Aorta (tissue), 5 donors: ENCODE results near the gene ASGR1. TPM values are rescaled to one million over a fixed set of nuclear protein-coding genes. Genes with fewer than 3 reads are reported as not detected.
A peak's percentile ranks its signal among the peaks of the same experiment; 100 is the strongest.

Experiments
- ATAC-seq: fragments of 200-7000 bp; cut with Tn5 transposase; one replicate; pipeline ENCODE4 v1.9.1; 2022; ENCODE audit warnings: moderate library complexity; ENCODE audit not compliant: low FRiP score
- DNase-seq, 2 donors: peaks; one replicate each; pipeline ENCODE4 v3.0.0-alpha.2; 2020
- H3K27ac ChIP-seq, 2 donors: one replicate each; pipeline ENCODE4 v1.5.1; 2013; ENCODE audit warnings: low read length in 2 of 2, mild to moderate bottlenecking in 2 of 2, moderate library complexity in 2 of 2, control low read depth in 1 of 2, inconsistent platforms in 1 of 2, low read depth in 1 of 2
- H3K27me3 ChIP-seq, 2 donors: one replicate each; pipeline ENCODE4 v1.6.1; 2013; ENCODE audit warnings: control low read depth in 1 of 2, low read length in 1 of 2, mild to moderate bottlenecking in 1 of 2, moderate library complexity in 1 of 2; ENCODE audit not compliant: insufficient read depth in 2 of 2, control insufficient read depth in 1 of 2
- H3K36me3 ChIP-seq, 2 donors: one replicate each; pipeline ENCODE4 v1.6.1; 2013; ENCODE audit warnings: control low read depth in 1 of 2, low read length in 1 of 2, mild to moderate bottlenecking in 1 of 2; ENCODE audit not compliant: insufficient read depth in 2 of 2, control insufficient read depth in 1 of 2
- H3K4me1 ChIP-seq, 2 donors: one replicate each; pipeline ENCODE4 v1.6.1; 2013; ENCODE audit warnings: low read length in 2 of 2, control low read depth in 1 of 2, mild to moderate bottlenecking in 1 of 2, moderate library complexity in 1 of 2; ENCODE audit not compliant: insufficient read depth in 2 of 2, control insufficient read depth in 1 of 2
- H3K4me3 ChIP-seq, 2 donors: one replicate each; pipeline ENCODE4 v1.5.1; 2013; ENCODE audit warnings: low read length in 2 of 2, control low read depth in 1 of 2, mild to moderate bottlenecking in 1 of 2
- H3K9me3 ChIP-seq: one replicate; pipeline ENCODE4 v1.6.1; 2013; ENCODE audit warnings: mild to moderate bottlenecking, low read length; ENCODE audit not compliant: control insufficient read depth
- WGBS, 2 donors: extraction: QIAGEN DNeasy Blood & Tissue Kit; methylation state at CpG; one replicate each; pipeline ENCODE4 v1.1.7; 2013; 5-methylcytosine and 5-hydroxymethylcytosine counted together
- intact Hi-C, 2 donors: fragments of 100-400 bp; cut with DNase I; formaldehyde crosslinking; loops; one replicate each; pipeline versions ENCODE4 v1.14.2 to v1.15.0; 2022
- long read RNA-seq, 2 donors: library from polyadenylated mRNA; unstranded; transcript quantifications; one replicate each; pipeline ENCODE4 v2.0.0, GENCODE V29; 2020 to 2021
- polyA plus RNA-seq, 2 donors: library from polyadenylated mRNA; stranded (reverse); fragments of 200-250 nt; gene quantifications; one replicate each; pipeline ENCODE4 v1.2.3, GENCODE V29; 2013
- total RNA-seq, 2 donors: library from RNA; stranded (reverse); fragmentation: NEBNext Ultra II Directional; extraction: Animal tissue kit (Norgen Biotek cat#: 25700); gene quantifications; one replicate each; pipeline ENCODE4 v1.2.1, GENCODE V29; 2021
- donor health status: healthy with polysubstance abuse.
- donor health status: Bipolar disorder and iron deficiency.
- donor health status: DM: no; HTN: no; CAD: no.
- donor health status: DM: no; HTN: no; CAD: no.
- donor health status: DM: yes; HTN: yes; CAD: no.

ASGR1 gene, protein sequence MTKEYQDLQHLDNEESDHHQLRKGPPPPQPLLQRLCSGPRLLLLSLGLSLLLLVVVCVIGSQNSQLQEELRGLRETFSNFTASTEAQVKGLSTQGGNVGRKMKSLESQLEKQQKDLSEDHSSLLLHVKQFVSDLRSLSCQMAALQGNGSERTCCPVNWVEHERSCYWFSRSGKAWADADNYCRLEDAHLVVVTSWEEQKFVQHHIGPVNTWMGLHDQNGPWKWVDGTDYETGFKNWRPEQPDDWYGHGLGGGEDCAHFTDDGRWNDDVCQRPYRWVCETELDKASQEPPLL
- total RNA-seq (1 to 10 TPM; 2.6 to 3.9 TPM), polyA plus RNA-seq (1 to 10 TPM; 2.0 to 5.4 TPM)
- long read RNA-seq, donor 1, partial matches to known transcripts: 1 of 1 reads
- long read RNA-seq, donor 1, other reads (novel, unspliced or antisense): 0 of 1 reads
- long read RNA-seq, donor 2, partial matches to known transcripts: 1 of 2 reads
- long read RNA-seq, donor 2, other reads (novel, unspliced or antisense): 1 of 2 reads

DNA sequence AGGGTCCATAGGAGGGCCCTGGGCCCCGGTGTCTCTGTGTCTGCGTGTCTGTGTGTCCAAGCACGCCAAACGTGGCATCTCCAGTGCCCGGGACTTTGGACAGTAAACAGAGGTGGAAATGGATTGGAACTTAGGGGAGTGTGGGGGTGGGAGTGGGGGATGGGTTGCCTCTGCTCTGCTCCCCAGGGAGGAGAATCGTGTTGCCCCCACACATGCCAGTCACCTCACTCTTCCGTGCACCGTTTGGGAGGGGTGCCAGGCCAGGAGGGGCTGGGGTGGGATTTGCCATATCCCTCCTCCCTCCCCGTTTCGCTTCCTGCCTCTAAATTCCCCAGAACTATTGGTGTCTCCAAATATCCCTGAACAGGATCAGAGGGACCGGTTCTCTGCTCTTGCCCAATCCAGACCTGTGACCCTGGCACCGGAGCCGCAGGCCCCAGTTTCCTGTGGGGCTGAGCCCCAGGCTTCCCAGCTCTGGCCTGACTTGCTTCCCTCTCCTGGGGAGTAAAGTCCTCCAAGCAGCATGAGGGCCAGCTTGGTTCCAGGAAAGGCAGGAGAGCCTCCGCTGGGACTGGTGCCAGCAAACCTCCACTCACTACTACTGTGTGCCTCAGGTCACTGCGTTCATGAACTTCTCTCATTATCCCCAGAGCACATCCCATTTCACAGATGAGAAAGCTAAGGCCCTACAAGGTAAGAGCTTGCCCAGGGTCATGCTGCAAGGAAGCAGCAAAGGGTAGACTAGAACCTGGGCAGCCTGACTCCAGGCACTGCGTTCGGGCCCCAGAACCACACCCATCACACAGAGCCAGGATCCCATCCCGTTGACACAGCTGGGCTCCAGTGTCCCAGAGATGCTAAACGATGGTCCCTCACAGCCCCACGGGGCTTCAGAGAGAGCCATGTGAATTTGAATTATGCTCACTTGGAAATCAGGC is at the start of gene ASGR1:
TSS of gene ASGR1 (minus strand) at position 54 of the 938 bp plus-strand sequence. CDS start 807 bp downstream, outside the sequence.
- Histone ChIP-seq H3K27me3 (no peaks in the 10 kb centered on the region), H3K9me3 (no peaks in the 10 kb centered on the region), H3K4me1 (no peaks in the 10 kb centered on the region), H3K27ac (no peak within 1 kb of the TSS), H3K36me3 (no peaks in the 10 kb centered on the region), H3K4me3 (no peak within 1 kb of the TSS)
- intact Hi-C loops: loop anchor here in 1 of 2 donors (10.0 kb wide), 1 partner anchor 1845 kb away; no protein-coding TSS in a partner anchor
- 51 to 56% methylated on average over 20 of the region's 20 CpGs for WGBS, 2 donors
- ATAC-seq: no peak
- DNase-seq: peak in 1 of 2 donors; percentile 38

DNA sequence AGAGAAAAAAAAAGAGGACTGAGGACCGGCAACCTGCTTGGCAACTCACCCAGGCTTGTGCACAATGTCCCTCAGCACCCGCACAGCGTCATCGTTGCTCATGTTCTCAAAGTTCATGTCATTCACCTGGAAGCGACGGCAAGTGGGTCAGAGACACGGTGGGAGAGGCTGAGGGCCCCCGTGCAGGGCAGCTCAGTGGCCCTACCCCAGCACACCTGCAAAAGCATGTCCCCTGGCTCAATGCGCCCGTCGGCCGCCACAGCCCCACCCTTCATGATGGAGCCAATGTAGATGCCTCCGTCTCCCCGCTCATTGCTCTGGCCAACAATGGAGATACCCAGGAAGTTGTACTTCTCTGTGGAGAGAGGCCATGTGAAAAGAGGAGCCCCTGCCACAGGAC is 49.8 kb upstream of the ASGR1 start:
- intact Hi-C loops: no loop called here
- DNase-seq (no peak), ATAC-seq (no peak)
- Histone ChIP-seq H3K4me1 (no peaks in the 10 kb centered on the region), H3K36me3 (peaks cover 3 to 4% of the 10 kb centered on the region in 2 donors), H3K9me3 (no peaks in the 10 kb centered on the region), H3K27me3 (no peaks in the 10 kb centered on the region), H3K27ac (no peak overlapping the region), H3K4me3 (no peak overlapping the region)
- WGBS, 2 donors: 88 to 90% methylated on average over 14 of the region's 14 CpGs

DNA sequence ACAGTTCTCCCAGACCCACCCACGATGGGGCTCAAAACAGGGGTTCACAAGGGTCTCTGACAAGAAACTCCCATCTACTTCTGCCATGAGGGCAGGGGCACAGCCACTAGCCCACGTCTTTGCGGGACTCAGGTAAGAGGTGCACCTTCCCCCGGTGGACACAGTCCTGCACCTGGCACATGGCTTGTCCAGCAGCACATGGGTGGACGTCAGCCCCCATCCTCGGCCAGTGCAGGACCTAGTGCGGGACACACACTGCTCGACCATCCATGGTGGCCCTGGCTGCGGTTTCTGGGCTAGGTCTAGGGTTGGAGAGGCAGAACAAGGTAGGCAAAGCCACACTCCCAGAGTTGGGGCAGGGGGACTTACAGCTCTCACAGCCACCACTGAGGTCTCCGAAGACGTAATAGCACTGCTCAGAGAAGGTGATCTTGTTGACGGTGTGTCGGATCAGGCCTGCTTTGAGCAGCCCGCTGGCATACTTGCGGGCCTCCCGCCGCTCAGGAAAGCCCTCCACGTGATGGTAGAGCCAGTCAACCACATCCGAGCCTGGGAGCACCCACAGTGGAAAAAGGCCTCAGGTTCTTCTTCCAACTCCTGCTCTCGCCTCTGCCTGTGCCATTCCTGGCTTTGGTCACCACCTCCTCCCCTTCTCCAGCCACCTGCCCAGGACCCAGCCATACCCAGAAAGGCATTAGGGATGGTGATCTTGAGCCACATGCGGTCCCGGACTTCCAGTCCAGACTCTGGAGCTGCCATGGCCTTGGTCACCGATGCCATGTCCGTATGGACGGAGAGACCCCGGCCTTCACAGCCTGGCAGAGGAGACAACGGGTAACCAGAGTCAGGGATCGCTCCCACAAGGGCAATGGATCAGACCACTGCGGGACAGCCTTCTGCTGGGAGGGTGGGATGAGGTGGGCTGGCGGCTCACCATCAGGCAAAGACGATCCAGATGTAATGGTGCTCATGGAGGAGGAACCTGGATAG is 47.8 kb upstream of the ASGR1 start:
- Histone ChIP-seq H3K9me3 (no peaks in the 10 kb centered on the region), H3K4me1 (no peaks in the 10 kb centered on the region), H3K27ac (no peak overlapping the region), H3K36me3 (peaks cover 4 to 6% of the 10 kb centered on the region in 2 donors), H3K27me3 (no peaks in the 10 kb centered on the region), H3K4me3 (no peak overlapping the region)
- intact Hi-C loops: no loop called here
- ATAC-seq: no peak
- DNase-seq: no peak
- 88 to 89% methylated on average over 31 of the region's 31 CpGs for WGBS, 2 donors

DNA sequence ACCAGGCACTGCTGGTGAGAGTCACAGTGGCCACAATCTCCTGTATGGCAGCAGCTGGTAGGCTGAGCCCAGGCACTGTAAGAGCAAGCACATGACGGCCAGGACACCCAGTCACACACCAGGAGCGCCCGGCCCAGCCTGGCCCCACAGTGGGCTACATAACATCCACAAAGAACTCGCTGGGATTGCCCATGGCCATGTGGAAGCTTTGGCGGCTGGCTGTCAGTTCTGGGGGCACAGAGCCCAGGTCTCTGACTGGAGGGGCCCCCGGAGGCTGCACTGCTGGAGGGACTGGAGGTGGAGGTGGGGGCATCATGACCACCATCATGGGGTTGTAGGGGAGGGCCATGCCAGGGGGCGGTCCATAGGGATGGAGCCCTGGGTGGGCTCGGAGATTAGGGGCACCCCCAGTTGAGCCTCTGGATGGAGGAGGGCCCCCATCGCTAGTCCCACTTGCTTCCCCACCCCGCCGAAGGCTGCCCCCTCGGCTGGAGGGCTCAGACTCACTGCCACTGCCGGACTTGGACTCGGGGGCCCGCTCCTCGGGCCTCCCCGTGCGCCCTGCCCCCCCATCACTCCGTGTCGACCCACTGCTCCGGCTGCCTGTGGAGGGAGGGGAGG is 46.7 kb upstream of the ASGR1 start:
- H3K4me1 ChIP-seq: no peaks in the 10 kb centered on the region
- H3K9me3 ChIP-seq: no peaks in the 10 kb centered on the region
- peaks cover 4 to 6% of the 10 kb centered on the region in 2 donors for H3K36me3 ChIP-seq
- DNase-seq (no peak), ATAC-seq (no peak)
- WGBS, 2 donors: 71 to 72% methylated on average over 16 to 21 of the region's 21 CpGs
- no peak overlapping the region for H3K4me3 ChIP-seq
- no peaks in the 10 kb centered on the region for H3K27me3 ChIP-seq
- H3K27ac ChIP-seq: no peak overlapping the region
- intact Hi-C loops: no loop called here

DNA sequence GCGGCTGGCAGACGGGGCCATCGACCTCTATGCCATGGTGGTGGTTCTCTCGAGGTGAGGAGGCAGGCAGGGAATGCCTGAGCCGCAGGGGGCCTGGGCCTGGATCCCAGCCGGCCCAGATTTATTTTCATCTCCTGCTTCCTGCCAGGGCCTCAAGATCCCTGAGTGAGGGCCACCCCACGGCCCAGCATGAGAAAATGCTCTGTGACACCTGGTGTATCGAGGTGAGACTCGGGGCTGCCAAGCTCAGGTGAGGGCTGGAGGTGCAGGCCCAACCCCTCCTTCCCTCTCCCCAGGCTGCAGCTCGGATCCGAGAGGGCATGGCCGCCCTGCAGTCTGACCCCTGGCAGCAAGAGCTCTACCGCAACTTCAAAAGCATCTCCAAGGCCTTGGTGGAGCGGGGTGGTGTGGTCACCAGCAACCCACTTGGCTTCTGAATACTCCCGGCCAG is 45.5 kb upstream of the ASGR1 start:
- Histone ChIP-seq H3K4me1 (no peaks in the 10 kb centered on the region), H3K4me3 (no peak overlapping the region), H3K36me3 (peaks cover 3 to 6% of the 10 kb centered on the region in 2 donors), H3K27me3 (no peaks in the 10 kb centered on the region), H3K27ac (no peak overlapping the region), H3K9me3 (no peaks in the 10 kb centered on the region)
- DNase-seq (no peak), ATAC-seq (no peak)
- intact Hi-C loops: no loop called here
- WGBS, 2 donors: 55 to 60% methylated on average over 15 of the region's 15 CpGs

DNA sequence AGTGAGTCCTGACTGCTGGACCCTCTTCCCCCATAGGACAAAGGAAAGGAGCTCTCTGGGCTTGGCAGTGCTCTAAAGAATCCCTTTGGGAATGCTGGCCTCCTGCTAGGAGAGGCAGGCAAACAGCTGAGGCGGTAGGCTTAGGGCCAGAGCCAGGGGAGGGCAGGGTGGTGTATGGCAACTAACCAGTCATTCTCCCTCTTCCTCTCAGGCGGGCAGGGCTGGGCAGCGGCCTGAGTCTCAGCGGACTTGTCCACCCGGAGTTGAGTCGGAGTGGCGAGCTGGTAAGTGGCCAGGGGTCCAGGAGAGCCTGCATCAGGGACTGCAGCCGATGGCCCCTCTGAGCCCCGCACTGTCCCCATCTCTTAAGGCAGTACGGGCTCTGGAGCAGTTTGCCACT is 44.9 kb upstream of the ASGR1 start:
- 61 to 74% methylated on average over 8 to 10 of the region's 10 CpGs for WGBS, 2 donors
- ATAC-seq (no peak), DNase-seq (no peak)
- Histone ChIP-seq H3K27ac (no peak overlapping the region), H3K4me1 (no peaks in the 10 kb centered on the region), H3K27me3 (no peaks in the 10 kb centered on the region), H3K9me3 (no peaks in the 10 kb centered on the region), H3K36me3 (peaks cover 0 to 6% of the 10 kb centered on the region in 2 donors), H3K4me3 (no peak overlapping the region)
- intact Hi-C loops: no loop called here

DNA sequence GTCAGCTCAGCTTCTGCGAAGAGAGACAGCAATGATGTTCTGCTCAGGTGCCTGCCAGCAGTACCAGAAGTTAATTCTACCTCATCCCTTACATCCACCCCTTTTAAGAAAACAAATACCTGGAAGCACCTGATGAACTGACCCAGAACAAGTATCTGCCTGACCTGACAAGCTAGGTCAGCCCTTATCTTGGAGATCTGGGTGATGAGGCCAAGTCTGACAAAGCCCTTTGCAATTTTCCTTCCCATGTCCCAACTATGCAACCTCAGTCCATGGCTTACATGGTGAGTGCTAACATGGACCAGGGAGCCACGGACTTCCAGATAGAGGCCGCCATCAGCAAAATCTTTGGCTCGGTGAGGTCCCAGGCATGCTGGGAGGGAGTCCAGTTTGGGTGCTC is 44.2 kb upstream of the ASGR1 start:
- Histone ChIP-seq H3K27me3 (no peaks in the 10 kb centered on the region), H3K27ac (no peak overlapping the region), H3K9me3 (no peaks in the 10 kb centered on the region), H3K4me1 (no peaks in the 10 kb centered on the region), H3K4me3 (no peak overlapping the region), H3K36me3 (peaks cover 0 to 6% of the 10 kb centered on the region in 2 donors)
- ATAC-seq (no peak), DNase-seq (no peak)
- intact Hi-C loops: no loop called here
- WGBS, 2 donors: 65 to 69% methylated on average over 4 of the region's 4 CpGs
